ENCODE measurements around the gene POLR1G. TPM values are rescaled to one million over a fixed set of nuclear protein-coding genes. Genes with fewer than 3 reads are reported as not detected.

Gene POLR1G
- total RNA-seq, 3 donors from 2014 or later (not counting 1 experiment from before 2014, with no cell fraction given): 0.28 to 1.4 (median 0.45) TPM

DNA sequence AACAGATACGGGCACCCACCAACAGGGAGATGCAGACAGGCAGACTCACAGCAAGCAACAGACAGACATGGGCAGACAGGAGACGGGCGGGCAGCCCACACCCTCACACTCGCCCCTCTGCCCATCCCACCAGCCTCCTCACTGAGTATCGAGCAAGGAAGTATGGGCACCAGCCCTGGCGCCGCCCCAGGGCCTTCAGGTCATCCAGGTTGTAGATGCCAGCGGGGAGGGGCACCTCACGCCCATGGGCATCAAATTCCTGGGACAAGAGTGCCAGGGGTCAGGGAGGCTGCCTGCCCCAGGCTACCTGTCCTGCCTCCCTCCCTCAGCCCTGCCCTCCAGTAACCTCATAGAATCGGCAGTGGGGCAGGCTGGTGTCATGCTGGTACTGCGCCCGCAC, 41.7 kb upstream of the POLR1G start:
- Mint-ChIP-seq H3K27me3 (ENCODE audit: low read depth in 2 of 2) (no peaks in the 10 kb centered on the region), H3K9me3 (no peaks in the 10 kb centered on the region), H3K27ac (no peak overlapping the region), H3K4me3 (no peak overlapping the region), H3K36me3 (no peaks in the 10 kb centered on the region), H3K4me1 (peaks cover 0 to 4% of the 10 kb centered on the region in 2 donors)
- Histone ChIP-seq H3K9me3 (ENCODE audit: control insufficient read depth, insufficient read depth, low read length) (no peaks in the 10 kb centered on the region), H3K36me3 (ENCODE audit: control insufficient read depth, insufficient read depth, low read length) (peaks cover 3% of the 10 kb centered on the region), H3K27me3 (ENCODE audit: control insufficient read depth, insufficient read depth, low read length) (no peaks in the 10 kb centered on the region), H3K4me3 (ENCODE audit: low read length) (no peak overlapping the region), H3K27ac (ENCODE audit: low read length) (no peak overlapping the region), H3K4me1 (ENCODE audit: control insufficient read depth, insufficient read depth, low read length) (peaks cover 7% of the 10 kb centered on the region)
- intact Hi-C loops (cut with micrococcal nuclease): no loop called here
- WGBS (ENCODE audit: insufficient coverage): 94% methylated on average over 12 of the region's 12 CpGs
- DNase-seq (no peak), ATAC-seq (no peak)
- TF ChIP-seq, protein P1, sequence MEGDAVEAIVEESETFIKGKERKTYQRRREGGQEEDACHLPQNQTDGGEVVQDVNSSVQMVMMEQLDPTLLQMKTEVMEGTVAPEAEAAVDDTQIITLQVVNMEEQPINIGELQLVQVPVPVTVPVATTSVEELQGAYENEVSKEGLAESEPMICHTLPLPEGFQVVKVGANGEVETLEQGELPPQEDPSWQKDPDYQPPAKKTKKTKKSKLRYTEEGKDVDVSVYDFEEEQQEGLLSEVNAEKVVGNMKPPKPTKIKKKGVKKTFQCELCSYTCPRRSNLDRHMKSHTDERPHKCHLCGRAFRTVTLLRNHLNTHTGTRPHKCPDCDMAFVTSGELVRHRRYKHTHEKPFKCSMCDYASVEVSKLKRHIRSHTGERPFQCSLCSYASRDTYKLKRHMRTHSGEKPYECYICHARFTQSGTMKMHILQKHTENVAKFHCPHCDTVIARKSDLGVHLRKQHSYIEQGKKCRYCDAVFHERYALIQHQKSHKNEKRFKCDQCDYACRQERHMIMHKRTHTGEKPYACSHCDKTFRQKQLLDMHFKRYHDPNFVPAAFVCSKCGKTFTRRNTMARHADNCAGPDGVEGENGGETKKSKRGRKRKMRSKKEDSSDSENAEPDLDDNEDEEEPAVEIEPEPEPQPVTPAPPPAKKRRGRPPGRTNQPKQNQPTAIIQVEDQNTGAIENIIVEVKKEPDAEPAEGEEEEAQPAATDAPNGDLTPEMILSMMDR (IDR thresholded peaks at IDR 0.05): no peak

DNA sequence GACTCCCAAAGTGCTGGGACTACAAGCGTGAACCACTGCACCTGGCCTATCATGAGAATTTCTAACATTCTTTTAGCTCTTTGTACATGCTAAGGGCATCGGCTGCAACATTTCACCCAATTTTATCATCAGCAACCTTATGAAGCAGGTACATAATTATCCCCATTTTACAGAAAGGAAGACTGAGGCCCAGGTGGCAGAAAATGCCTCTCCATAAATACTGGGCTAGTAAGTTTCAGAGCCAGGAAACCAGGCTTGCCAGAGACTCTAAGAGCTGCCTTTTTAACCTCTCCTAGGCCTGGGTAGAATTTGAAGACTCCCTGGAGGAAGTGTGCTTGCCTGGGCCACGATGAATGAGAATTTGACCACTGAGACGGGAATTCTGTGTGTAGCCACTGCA, 38.3 kb upstream of the POLR1G start:
- H3K9me3 ChIP-seq (ENCODE audit: control insufficient read depth, insufficient read depth, low read length): no peaks in the 10 kb centered on the region
- H3K27me3 Mint-ChIP-seq (ENCODE audit: low read depth in 2 of 2): no peaks in the 10 kb centered on the region
- H3K36me3 ChIP-seq (ENCODE audit: control insufficient read depth, insufficient read depth, low read length): peaks cover 3% of the 10 kb centered on the region
- TF ChIP-seq, protein P1 (IDR thresholded peaks at IDR 0.05): no peak
- no peaks in the 10 kb centered on the region for H3K36me3 Mint-ChIP-seq
- H3K27ac Mint-ChIP-seq: no peak overlapping the region
- DNase-seq (no peak), ATAC-seq (no peak)
- 98% methylated on average over 4 of the region's 4 CpGs for WGBS (ENCODE audit: insufficient coverage)
- H3K4me1 Mint-ChIP-seq: peaks cover 6 to 10% of the 10 kb centered on the region in 2 donors
- peak overlapping the region; percentile 21 for H3K4me3 Mint-ChIP-seq
- H3K27ac ChIP-seq (ENCODE audit: low read length): no peak overlapping the region
- H3K4me1 ChIP-seq (ENCODE audit: control insufficient read depth, insufficient read depth, low read length): peaks cover 15% of the 10 kb centered on the region
- no peaks in the 10 kb centered on the region for H3K27me3 ChIP-seq (ENCODE audit: control insufficient read depth, insufficient read depth, low read length)
- intact Hi-C loops (cut with micrococcal nuclease): no loop called here
- H3K4me3 ChIP-seq (ENCODE audit: low read length): no peak overlapping the region
- no peaks in the 10 kb centered on the region for H3K9me3 Mint-ChIP-seq

DNA sequence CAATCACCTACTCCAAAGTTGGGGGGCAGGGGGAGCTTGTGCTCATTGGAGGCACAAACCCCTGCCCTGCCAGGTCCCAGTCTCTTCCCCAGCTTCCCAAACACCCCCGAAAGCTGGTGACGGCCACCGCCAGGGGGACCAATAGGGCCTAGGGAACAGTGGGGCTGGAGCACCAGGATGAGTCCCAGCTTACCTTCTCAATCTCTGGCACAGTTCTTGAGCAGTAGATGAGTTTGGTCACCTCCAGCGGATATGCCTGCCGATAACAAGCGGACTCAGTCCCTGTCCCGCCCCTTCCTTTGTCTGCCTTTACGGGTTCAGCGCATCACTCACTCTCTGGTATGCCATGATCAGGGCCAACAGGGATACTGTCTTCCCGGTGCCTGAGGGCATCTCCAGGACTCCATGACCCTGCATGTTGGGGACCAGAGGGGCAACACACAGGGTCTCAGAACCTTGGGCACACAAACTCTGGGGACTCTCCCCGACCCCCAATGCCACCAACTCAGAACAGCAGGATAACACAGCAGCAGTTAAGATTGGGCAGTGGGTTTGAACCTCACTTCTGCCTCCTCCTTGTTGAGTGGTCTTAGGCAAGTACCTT, 37.6 kb upstream of the POLR1G start:
- WGBS (ENCODE audit: insufficient coverage): 98% methylated on average over 11 of the region's 11 CpGs
- Mint-ChIP-seq H3K4me1 (peaks cover 6 to 10% of the 10 kb centered on the region in 2 donors), H3K27ac (no peak overlapping the region), H3K4me3 (peak overlapping the region; percentile 13), H3K9me3 (no peaks in the 10 kb centered on the region), H3K27me3 (ENCODE audit: low read depth in 2 of 2) (peaks cover 0 to 3% of the 10 kb centered on the region in 2 donors), H3K36me3 (no peaks in the 10 kb centered on the region)
- TF ChIP-seq, protein P1 (IDR thresholded peaks at IDR 0.05): no peak
- Histone ChIP-seq H3K27me3 (ENCODE audit: control insufficient read depth, insufficient read depth, low read length) (no peaks in the 10 kb centered on the region), H3K9me3 (ENCODE audit: control insufficient read depth, insufficient read depth, low read length) (no peaks in the 10 kb centered on the region), H3K27ac (ENCODE audit: low read length) (no peak overlapping the region), H3K36me3 (ENCODE audit: control insufficient read depth, insufficient read depth, low read length) (peaks cover 3% of the 10 kb centered on the region), H3K4me1 (ENCODE audit: control insufficient read depth, insufficient read depth, low read length) (peaks cover 15% of the 10 kb centered on the region), H3K4me3 (ENCODE audit: low read length) (no peak overlapping the region)
- intact Hi-C loops (cut with micrococcal nuclease): no loop called here
- ATAC-seq (no peak), DNase-seq (no peak)
